GM19043 (cell line): Measurements from ENCODE around the gene GSTA5.
"Not testable (repeated sequence)": the region's sequence is repeated elsewhere in the genome, so short reads cannot be mapped to it uniquely, and the experiment has no call there.

ENCODE experiments used
- ATAC-seq: cut with Tn5 transposase; IDR thresholded peaks from one replicate; pipeline ENCODE4 v1.9.1; 2021; ENCODE audit warnings: low read depth; ENCODE audit not compliant: unreplicated experiment

GSTA5 gene

GRCh38 chr6:52799272-52799671, 41.3 kb downstream of the GSTA5 start:
- not testable (repeated sequence) for ATAC-seq

GRCh38 chr6:52794366-52794765, 46.2 kb downstream of the GSTA5 start:
- not testable (repeated sequence) for ATAC-seq

GRCh38 chr6:52790861-52791260, 49.8 kb downstream of the GSTA5 start:
- no peak for ATAC-seq

GRCh38 chr6:52789658-52790057, 51.0 kb downstream of the GSTA5 start:
- not testable (repeated sequence) for ATAC-seq

- no peak for ATAC-seq
Observed at GRCh38 chr6:52788478-52788877, 52.1 kb downstream of the GSTA5 start.

- ATAC-seq: no peak
Observed at GRCh38 chr6:52787917-52788316, 52.7 kb downstream of the GSTA5 start.

- ATAC-seq: no peak
Observed at GRCh38 chr6:52786249-52786956, 54.2 kb downstream of the GSTA5 start.

- not testable (repeated sequence) for ATAC-seq
Observed at GRCh38 chr6:52782696-52783274, 57.8 kb downstream of the GSTA5 start.

GRCh38 chr6:52782209-52782608, 58.4 kb downstream of the GSTA5 start:
- ATAC-seq: not testable (repeated sequence)
